GM23248 (cell line): ENCODE results near the gene INS.

ENCODE experiments used
- EZH2 ChIP-seq: fragments of 200-600 bp; sonication (generic); IDR thresholded peaks from 2 replicates; pipeline ENCODE4 v1.6.1; 2018; ENCODE audit warnings: antibody characterized with exemption, mild to moderate bottlenecking; ENCODE audit not compliant: insufficient read depth, poor library complexity, severe bottlenecking
- EZH2phosphoT487 ChIP-seq: fragments of 200-600 bp; sonication (generic); IDR thresholded peaks from 2 replicates; pipeline ENCODE4 v1.6.1; 2018; ENCODE audit warnings: antibody characterized with exemption, moderate library complexity, mild to moderate bottlenecking, low read depth; ENCODE audit not compliant: insufficient read depth

GRCh38 chr11:2128511-2129307 is 32.3 kb downstream of the INS start:
- TF ChIP-seq EZH2phosphoT487 (no peak), EZH2 (no peak)
